ENCODE results near the gene EID2B. TPM values are rescaled to one million over a fixed set of nuclear protein-coding genes. Genes with fewer than 3 reads are reported as not detected.

Gene EID2B
- total and polyA plus RNA-seq, 2 donors from 2014 or later = 3.3 to 4.6 TPM

DNA sequence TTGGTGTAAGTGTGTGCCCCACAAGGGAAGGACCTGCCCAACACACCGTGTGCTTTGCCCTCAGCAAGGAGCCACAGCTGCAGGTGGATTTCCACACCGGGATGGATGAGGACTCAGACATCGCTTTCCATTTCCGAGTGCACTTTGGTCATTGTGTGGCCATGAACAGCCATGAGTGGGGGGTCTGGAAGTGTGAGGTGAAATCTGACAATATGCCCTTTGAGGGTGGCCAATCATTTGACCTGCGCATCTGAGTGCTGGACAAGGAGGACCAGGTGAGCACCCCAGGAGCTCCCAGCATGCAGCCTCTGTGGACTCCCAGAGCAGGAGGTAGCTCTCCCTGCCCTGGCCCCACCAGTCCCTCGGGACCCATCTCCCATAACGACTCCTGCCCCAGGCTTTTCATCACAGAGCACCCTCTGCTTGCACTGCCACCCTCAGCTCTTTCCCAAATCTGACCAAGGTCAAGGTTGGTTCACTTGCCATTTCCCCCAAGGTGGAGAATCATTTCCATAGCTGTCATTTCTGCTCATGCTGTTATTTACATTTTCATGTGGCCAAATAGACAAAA is 20.5 kb upstream of the EID2B start:
- intact Hi-C loops (cut with DNase I) = loop anchor here (5.0 kb wide), 1 partner anchor 119 kb away; no protein-coding TSS in a partner anchor
- Histone ChIP-seq H3K4me3 (ENCODE audit: low read length in 3 of 3) (no peak overlapping the region), H3K36me3 (ENCODE audit: control insufficient read depth in 2 of 3, insufficient read depth in 3 of 3, low read length in 3 of 3) (no peaks in the 10 kb centered on the region), H3K9ac (ENCODE audit: low read length in 3 of 3) (no peak overlapping the region), H3K9me3 (ENCODE audit: control insufficient read depth in 2 of 3, insufficient read depth in 1 of 3, low read length in 3 of 3) (no peaks in the 10 kb centered on the region), H3K4me1 (ENCODE audit: control insufficient read depth in 2 of 3, insufficient read depth in 2 of 3, low read depth in 1 of 3, low read length in 3 of 3) (no peaks in the 10 kb centered on the region), H3K27ac (ENCODE audit: low read depth in 2 of 2, low read length in 2 of 2) (no peak overlapping the region), H3K27me3 (ENCODE audit: control insufficient read depth, insufficient read depth, low read length) (no peaks in the 10 kb centered on the region)
- FAIRE-seq = no peak
- TF ChIP-seq, protein P1, sequence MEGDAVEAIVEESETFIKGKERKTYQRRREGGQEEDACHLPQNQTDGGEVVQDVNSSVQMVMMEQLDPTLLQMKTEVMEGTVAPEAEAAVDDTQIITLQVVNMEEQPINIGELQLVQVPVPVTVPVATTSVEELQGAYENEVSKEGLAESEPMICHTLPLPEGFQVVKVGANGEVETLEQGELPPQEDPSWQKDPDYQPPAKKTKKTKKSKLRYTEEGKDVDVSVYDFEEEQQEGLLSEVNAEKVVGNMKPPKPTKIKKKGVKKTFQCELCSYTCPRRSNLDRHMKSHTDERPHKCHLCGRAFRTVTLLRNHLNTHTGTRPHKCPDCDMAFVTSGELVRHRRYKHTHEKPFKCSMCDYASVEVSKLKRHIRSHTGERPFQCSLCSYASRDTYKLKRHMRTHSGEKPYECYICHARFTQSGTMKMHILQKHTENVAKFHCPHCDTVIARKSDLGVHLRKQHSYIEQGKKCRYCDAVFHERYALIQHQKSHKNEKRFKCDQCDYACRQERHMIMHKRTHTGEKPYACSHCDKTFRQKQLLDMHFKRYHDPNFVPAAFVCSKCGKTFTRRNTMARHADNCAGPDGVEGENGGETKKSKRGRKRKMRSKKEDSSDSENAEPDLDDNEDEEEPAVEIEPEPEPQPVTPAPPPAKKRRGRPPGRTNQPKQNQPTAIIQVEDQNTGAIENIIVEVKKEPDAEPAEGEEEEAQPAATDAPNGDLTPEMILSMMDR (IDR thresholded peaks at IDR 0.05; ENCODE audit: borderline replicate concordance, extremely low read depth, insufficient read depth) = no peak
- no peak for DNase-seq

DNA sequence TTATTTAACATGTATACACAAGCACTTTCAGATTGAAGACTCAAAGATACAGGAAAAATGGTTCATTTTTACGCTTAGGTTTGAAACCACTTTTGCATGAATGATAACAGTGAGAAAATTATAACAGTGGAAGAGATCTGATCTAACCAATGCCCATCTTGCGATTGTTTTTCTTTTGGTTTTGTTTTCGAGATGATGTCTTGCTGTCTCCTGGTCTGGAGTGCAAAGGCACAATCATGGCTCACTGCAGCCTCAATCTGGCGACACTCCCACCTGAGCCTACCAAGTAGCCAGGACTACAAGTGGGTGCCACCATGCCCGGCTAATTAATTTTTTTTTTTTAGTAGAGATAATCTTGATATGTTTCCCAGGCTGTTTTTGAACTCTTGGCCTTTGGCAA is 17.5 kb upstream of the EID2B start:
- Histone ChIP-seq H3K4me3 (ENCODE audit: low read length in 3 of 3) (no peak overlapping the region), H3K36me3 (ENCODE audit: control insufficient read depth in 2 of 3, insufficient read depth in 3 of 3, low read length in 3 of 3) (no peaks in the 10 kb centered on the region), H3K27ac (ENCODE audit: low read depth in 2 of 2, low read length in 2 of 2) (no peak overlapping the region), H3K9me3 (ENCODE audit: control insufficient read depth in 2 of 3, insufficient read depth in 1 of 3, low read length in 3 of 3) (no peaks in the 10 kb centered on the region), H3K27me3 (ENCODE audit: control insufficient read depth, insufficient read depth, low read length) (no peaks in the 10 kb centered on the region), H3K9ac (ENCODE audit: low read length in 3 of 3) (no peak overlapping the region), H3K4me1 (ENCODE audit: control insufficient read depth in 2 of 3, insufficient read depth in 2 of 3, low read depth in 1 of 3, low read length in 3 of 3) (no peaks in the 10 kb centered on the region)
- FAIRE-seq (no peak), DNase-seq (no peak)
- TF ChIP-seq, protein P1 (IDR thresholded peaks at IDR 0.05; ENCODE audit: borderline replicate concordance, extremely low read depth, insufficient read depth) = no peak
- intact Hi-C loops (cut with DNase I) = loop anchor here (5.0 kb wide), 1 partner anchor 122 kb away; no protein-coding TSS in a partner anchor

DNA sequence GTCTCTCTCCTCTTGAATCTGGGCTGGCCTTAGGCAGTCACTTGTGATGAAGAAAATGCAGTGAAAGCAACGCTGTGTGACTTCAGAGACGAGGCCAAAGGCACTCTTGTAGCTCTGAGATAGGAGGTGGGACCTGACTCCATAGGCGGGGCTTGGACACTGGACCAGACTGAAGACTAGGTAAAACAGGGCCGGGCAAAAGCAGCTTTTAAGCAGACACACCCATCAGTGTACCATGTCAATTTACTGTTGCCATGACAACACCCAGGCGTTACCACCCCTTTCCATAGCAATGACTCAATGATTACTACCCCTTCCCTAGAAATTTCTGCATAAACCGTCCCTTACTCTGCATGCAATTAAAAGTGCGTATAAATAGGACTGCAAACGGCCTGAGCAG is 13.9 kb upstream of the EID2B start:
- H3K36me3 ChIP-seq (ENCODE audit: control insufficient read depth in 2 of 3, insufficient read depth in 3 of 3, low read length in 3 of 3) = no peaks in the 10 kb centered on the region
- no peak overlapping the region for H3K4me3 ChIP-seq (ENCODE audit: low read length in 3 of 3)
- intact Hi-C loops (cut with DNase I) = no loop called here
- DNase-seq = no peak
- no peak overlapping the region for H3K9ac ChIP-seq (ENCODE audit: low read length in 3 of 3)
- H3K9me3 ChIP-seq (ENCODE audit: control insufficient read depth in 2 of 3, insufficient read depth in 1 of 3, low read length in 3 of 3) = no peaks in the 10 kb centered on the region
- TF ChIP-seq, protein P1 (IDR thresholded peaks at IDR 0.05; ENCODE audit: borderline replicate concordance, extremely low read depth, insufficient read depth) = no peak
- no peak for FAIRE-seq
- H3K4me1 ChIP-seq (ENCODE audit: control insufficient read depth in 2 of 3, insufficient read depth in 2 of 3, low read depth in 1 of 3, low read length in 3 of 3) = no peaks in the 10 kb centered on the region
- no peaks in the 10 kb centered on the region for H3K27me3 ChIP-seq (ENCODE audit: control insufficient read depth, insufficient read depth, low read length)
- H3K27ac ChIP-seq (ENCODE audit: low read depth in 2 of 2, low read length in 2 of 2) = no peak overlapping the region

DNA sequence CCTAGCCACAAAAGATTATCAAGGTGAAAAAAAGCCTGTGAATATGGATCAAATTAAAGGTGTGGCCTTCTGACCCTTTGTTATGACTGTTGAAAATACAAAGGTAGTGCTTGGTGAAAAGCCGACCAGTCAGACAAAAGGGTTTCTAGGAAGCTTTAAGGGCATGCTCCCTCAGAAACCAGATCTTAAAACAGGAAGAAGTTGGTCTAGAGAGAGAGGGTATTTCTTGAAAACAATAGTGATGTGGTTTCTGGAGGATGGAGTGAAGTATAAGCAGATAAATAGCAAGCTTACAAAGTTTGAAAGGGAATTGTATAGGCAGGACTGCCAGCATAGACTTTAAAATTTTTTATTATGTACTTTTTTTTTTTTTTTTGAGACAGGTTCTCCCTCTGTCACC is 12.3 kb upstream of the EID2B start:
- Histone ChIP-seq H3K27ac (ENCODE audit: low read depth in 2 of 2, low read length in 2 of 2) (no peak overlapping the region), H3K36me3 (ENCODE audit: control insufficient read depth in 2 of 3, insufficient read depth in 3 of 3, low read length in 3 of 3) (no peaks in the 10 kb centered on the region), H3K9ac (ENCODE audit: low read length in 3 of 3) (no peak overlapping the region), H3K27me3 (ENCODE audit: control insufficient read depth, insufficient read depth, low read length) (no peaks in the 10 kb centered on the region), H3K9me3 (ENCODE audit: control insufficient read depth in 2 of 3, insufficient read depth in 1 of 3, low read length in 3 of 3) (no peaks in the 10 kb centered on the region), H3K4me1 (ENCODE audit: control insufficient read depth in 2 of 3, insufficient read depth in 2 of 3, low read depth in 1 of 3, low read length in 3 of 3) (no peaks in the 10 kb centered on the region), H3K4me3 (ENCODE audit: low read length in 3 of 3) (no peak overlapping the region)
- intact Hi-C loops (cut with DNase I) = no loop called here
- no peak for DNase-seq
- TF ChIP-seq, protein P1 (IDR thresholded peaks at IDR 0.05; ENCODE audit: borderline replicate concordance, extremely low read depth, insufficient read depth) = no peak
- no peak for FAIRE-seq

Measured in kidney (tissue), 14 donors.